PC-9 (cell line): ENCODE measurements around the gene S100A16. TPM values are rescaled to one million over a fixed set of nuclear protein-coding genes. Genes with fewer than 3 reads are reported as not detected.
A peak's percentile ranks its signal among the peaks of the same experiment; 100 is the strongest.

ENCODE experiments used
- BruUV-seq: library from RNA; stranded (reverse); fragments of 400-500 nt; replicated peaks from 2 replicates; lab custom pipeline; 2021; lab: Mats Ljungman, UMichigan
- CTCF ChIA-PET: fragments of 300-600 bp; sonication (Branson Sonifier 250); formaldehyde crosslinking; loops from one replicate; lab custom pipeline; 2022; ENCODE audit warnings: antibody characterized with exemption; lab: Charles Lee
- POLR2A ChIA-PET: fragments of 300-600 bp; sonication (Branson Sonifier 250); formaldehyde crosslinking; loops from one replicate; lab custom pipeline; 2022; ENCODE audit warnings: antibody characterized with exemption; ENCODE audit not compliant: unreplicated experiment; lab: Charles Lee
- DNase-seq, 2 experiments: peaks; one replicate each; pipeline versions ENCODE4 v3.0.0 to v3.0.0-alpha.2; 2015 to 2022; ENCODE audit warnings: mixed read lengths in 1 of 2
- H2AFZ ChIP-seq: fragments of 200-600 bp; sonication (generic); 2 replicates; pipeline ENCODE4 v1.8.1; 2017; ENCODE audit warnings: antibody characterized with exemption
- H3F3A ChIP-seq: fragments of 200-600 bp; sonication (generic); 2 replicates; pipeline ENCODE4 v1.8.1; 2017; ENCODE audit warnings: antibody characterized with exemption, mild to moderate bottlenecking, low read depth; ENCODE audit not compliant: insufficient read depth
- H3K27ac ChIP-seq: fragments of 200-600 bp; sonication (generic); 2 replicates; pipeline ENCODE4 v1.6.1; 2016; ENCODE audit warnings: mixed run types
- H3K27me3 ChIP-seq: fragments of 200-600 bp; sonication (generic); 2 replicates; pipeline ENCODE4 v1.6.1; 2016; ENCODE audit warnings: low read depth, mixed run types; ENCODE audit not compliant: insufficient read depth
- H3K36me3 ChIP-seq: fragments of 200-600 bp; sonication (generic); 2 replicates; pipeline ENCODE4 v1.6.1; 2016; ENCODE audit warnings: low read depth, mixed run types
- H3K4me1 ChIP-seq: fragments of 200-600 bp; sonication (generic); replicated peaks from 2 replicates; pipeline ENCODE4 v1.6.1; 2016; ENCODE audit warnings: mixed run types; ENCODE audit not compliant: insufficient read depth
- H3K4me2 ChIP-seq: fragments of 200-600 bp; sonication (generic); 2 replicates; pipeline ENCODE4 v1.6.1; 2017; ENCODE audit warnings: mixed run types
- H3K4me3 ChIP-seq: fragments of 200-600 bp; sonication (generic); 2 replicates; pipeline ENCODE4 v1.6.1; 2016; ENCODE audit warnings: mixed run types
- H3K79me2 ChIP-seq: fragments of 200-600 bp; sonication (generic); 2 replicates; pipeline ENCODE4 v1.6.1; 2017; ENCODE audit warnings: low read depth, mixed run types
- H3K9me2 ChIP-seq: fragments of 200-600 bp; sonication (generic); 2 replicates; pipeline ENCODE4 v1.8.1; 2017; ENCODE audit warnings: mild to moderate bottlenecking; ENCODE audit not compliant: insufficient read depth
- H3K9me3 ChIP-seq: fragments of 200-600 bp; sonication (generic); 2 replicates; pipeline ENCODE4 v1.8.1; 2016; ENCODE audit warnings: low read depth; ENCODE audit not compliant: insufficient read depth
- H4K20me1 ChIP-seq: fragments of 200-600 bp; sonication (generic); 2 replicates; pipeline ENCODE4 v1.8.1; 2017; ENCODE audit not compliant: insufficient read depth
- CTCF ChIP-seq: fragments of 200-600 bp; sonication (generic); conservative IDR thresholded peaks from 2 replicates; pipeline ENCODE4 v1.6.1; 2017; ENCODE audit warnings: mixed run types, antibody characterized with exemption, mild to moderate bottlenecking, moderate library complexity
- EZH2 ChIP-seq: fragments of 200-600 bp; sonication (generic); IDR thresholded peaks from 2 replicates; pipeline ENCODE4 v1.8.0; 2017; ENCODE audit warnings: antibody characterized with exemption, low read depth
- intact Hi-C: fragments of 100-400 bp; cut with micrococcal nuclease; formaldehyde crosslinking; loops from one replicate; pipeline ENCODE4 v1.10.0; 2022; ENCODE audit not compliant: unreplicated experiment
- total RNA-seq: library from RNA; stranded (reverse); gene quantifications from 2 replicates; pipeline ENCODE4 v1.2.3, GENCODE V29; 2021

Gene S100A16
- total RNA-seq, 1 experiment from 2014 or later = 276 TPM

GRCh38 chr1:153659656-153660055 is 46.7 kb upstream of the S100A16 start:
- H3K36me3 ChIP-seq = peaks cover 21% of the 10 kb centered on the region
- H3K27ac ChIP-seq = no peak overlapping the region
- H2AFZ ChIP-seq = no peak overlapping the region
- H3F3A ChIP-seq = peaks cover 57% of the 10 kb centered on the region
- CTCF ChIA-PET = no interaction called here
- TF ChIP-seq EZH2 (no peak), CTCF (no peak)
- H3K9me3 ChIP-seq = no peaks in the 10 kb centered on the region
- POLR2A ChIA-PET = interaction anchor here (0.6 to 0.7 kb wide), 3 partner anchors 25 to 608 kb away, joined by 3 to 4 read pairs (median 3); no protein-coding TSS in a partner anchor
- no peaks in the 10 kb centered on the region; the same call in 1 of the 2 replicates for H4K20me1 ChIP-seq
- H3K79me2 ChIP-seq = peaks cover 12% of the 10 kb centered on the region
- no peak for DNase-seq
- intact Hi-C loops = loop anchor here (5.0 kb wide), 1 partner anchor 87 kb away; no protein-coding TSS in a partner anchor
- H3K4me2 ChIP-seq = peak overlapping the region; percentile 80
- peaks cover 6% of the 10 kb centered on the region for H3K4me1 ChIP-seq
- peak overlapping the region; percentile 72; the same call in 1 of the 2 replicates for H3K4me3 ChIP-seq
- no peaks in the 10 kb centered on the region for H3K27me3 ChIP-seq
- BruUV-seq = no TSS peak
- no peaks in the 10 kb centered on the region for H3K9me2 ChIP-seq

- Histone ChIP-seq H3K9me3 (no peaks in the 10 kb centered on the region), H3K27me3 (no peaks in the 10 kb centered on the region), H3K9me2 (no peaks in the 10 kb centered on the region), H3K79me2 (peaks cover 12% of the 10 kb centered on the region), H3K4me3 (peak overlapping the region; percentile 72), H3F3A (peaks cover 52% of the 10 kb centered on the region), H3K36me3 (peaks cover 16% of the 10 kb centered on the region), H3K4me1 (peaks cover 6% of the 10 kb centered on the region), H3K27ac (0 out of 2 replicates have a peak overlapping the region, but pooled peaks have one; percentile 55), H3K4me2 (peak overlapping the region; percentile 80), H2AFZ (peak overlapping the region; percentile 75; the same call in 1 of the 2 replicates), H4K20me1 (no peaks in the 10 kb centered on the region; the same call in 1 of the 2 replicates)
- no peak for DNase-seq
- ChIA-PET CTCF (interaction anchor here (0.6 kb wide), 1 partner anchor 32 kb away, joined by 3 read pairs; the partner anchor contains the start of gene S100A13), POLR2A (interaction anchor here (0.7 kb wide), 1 partner anchor 25 kb away, joined by 4 read pairs; no protein-coding TSS in a partner anchor)
- TF ChIP-seq EZH2 (no peak), CTCF (no peak)
- BruUV-seq = TSS peak; percentile 67
- intact Hi-C loops = loop anchor here (5.0 kb wide), 1 partner anchor 87 kb away; no protein-coding TSS in a partner anchor
These were observed 46.2 kb upstream of the S100A16 start for GRCh38 chr1:153659175-153659534.

- Histone ChIP-seq H3K4me3 (peak within 1 kb of the TSS; percentile 72), H3K9me3 (no peaks in the 10 kb centered on the region), H3F3A (peaks cover 46% of the 10 kb centered on the region), H3K4me2 (peak within 1 kb of the TSS; percentile 80), H4K20me1 (no peaks in the 10 kb centered on the region; the same call in 1 of the 2 replicates), H3K27me3 (no peaks in the 10 kb centered on the region), H2AFZ (peak within 1 kb of the TSS; percentile 75), H3K36me3 (peaks cover 10% of the 10 kb centered on the region; the same call in 1 of the 2 replicates), H3K4me1 (peaks cover 6% of the 10 kb centered on the region), H3K9me2 (no peaks in the 10 kb centered on the region), H3K27ac (peak within 1 kb of the TSS; percentile 55), H3K79me2 (peaks cover 12% of the 10 kb centered on the region)
- TF ChIP-seq CTCF (peak; percentile 41; the same call in 1 of the 2 replicates), EZH2 (no peak)
- ChIA-PET CTCF (interaction anchor here (0.6 kb wide), 1 partner anchor 31 kb away, joined by 3 read pairs; the partner anchor contains the start of gene S100A13), POLR2A (no interaction called here)
- intact Hi-C loops = loop anchor here (5.0 kb wide), 1 partner anchor 86 kb away; no protein-coding TSS in a partner anchor
- peak; percentile 77 to 91 for DNase-seq
- no TSS peak for BruUV-seq
These were observed 45.6 kb upstream of the S100A16 start, which contains the start of gene SNAPIN for GRCh38 chr1:153658400-153659174. Gene SNAPIN (plus strand): TSS chr1:153658703. CDS start chr1:153658744, 41 bp downstream.
